ENCODE data around the gene HS3ST3A1. TPM values are rescaled to one million over a fixed set of nuclear protein-coding genes. Genes with fewer than 3 reads are reported as not detected.
A peak's percentile ranks its signal among the peaks of the same experiment; 100 is the strongest.

HS3ST3A1 gene
- total and polyA plus RNA-seq, 12 donors = 0.12 to 4.1 (median 1.6) TPM; not detected in 1

- intact Hi-C loops (cut with DNase I) = no loop called here
- no peak for ATAC-seq
- WGBS, 2 donors = 84 to 91% methylated on average over 1 of the region's 1 CpG
These were observed 79.0 kb downstream of the HS3ST3A1 start for GRCh38 chr17:13522749-13523148.

GRCh38 chr17:13521784-13522183, 79.9 kb downstream of the HS3ST3A1 start:
- H3K27me3 ChIP-seq = peaks cover 0 to 4% (median 0%) of the 10 kb centered on the region in 7 donors
- H3K36me3 ChIP-seq = no peaks in the 10 kb centered on the region
- no peak for ATAC-seq
- no peak overlapping the region for H3K4me3 ChIP-seq
- no peak overlapping the region for H3K27ac ChIP-seq
- intact Hi-C loops (cut with DNase I) = no loop called here
- 73 to 79% methylated on average over 4 of the region's 4 CpGs for WGBS, 2 donors
- no peaks in the 10 kb centered on the region for H3K4me1 ChIP-seq
- H3K9me3 ChIP-seq = peaks cover 0 to 3% (median 0%) of the 10 kb centered on the region in 11 donors
- no peak for DNase-seq
- no peak for TF ChIP-seq CTCF (IDR thresholded peaks at IDR 0.05)

More at GRCh38 chr17:13522749-13523148, 79.0 kb downstream of the HS3ST3A1 start:
- DNase-seq = no peak
- Histone ChIP-seq H3K36me3 (no peaks in the 10 kb centered on the region), H3K9me3 (peaks cover 0 to 3% (median 0%) of the 10 kb centered on the region in 11 donors), H3K4me3 (no peak overlapping the region), H3K27me3 (peaks cover 0 to 4% (median 0%) of the 10 kb centered on the region in 7 donors), H3K27ac (no peak overlapping the region), H3K4me1 (no peaks in the 10 kb centered on the region)
- TF ChIP-seq CTCF (IDR thresholded peaks at IDR 0.05) = no peak

GRCh38 chr17:13520899-13521572, 80.7 kb downstream of the HS3ST3A1 start:
- intact Hi-C loops (cut with DNase I) = no loop called here
- TF ChIP-seq CTCF (IDR thresholded peaks at IDR 0.05) = no peak
- no peaks in the 10 kb centered on the region for H3K36me3 ChIP-seq
- ATAC-seq (no peak), DNase-seq (no peak)
- H3K4me3 ChIP-seq = no peak overlapping the region
- 82 to 87% methylated on average over 6 of the region's 6 CpGs for WGBS, 2 donors
- no peaks in the 10 kb centered on the region for H3K4me1 ChIP-seq
- peaks cover 0 to 4% (median 0%) of the 10 kb centered on the region in 7 donors for H3K27me3 ChIP-seq
- no peak overlapping the region for H3K27ac ChIP-seq
- H3K9me3 ChIP-seq = peaks cover 0 to 3% (median 0%) of the 10 kb centered on the region in 11 donors

- no peaks in the 10 kb centered on the region for H3K36me3 ChIP-seq
- DNase-seq (no peak), ATAC-seq (peak in 1 of 8 donors; percentile 58)
- no peak for TF ChIP-seq CTCF (IDR thresholded peaks at IDR 0.05)
- peaks cover 0 to 3% (median 0%) of the 10 kb centered on the region in 11 donors for H3K9me3 ChIP-seq
- H3K27me3 ChIP-seq = no peaks in the 10 kb centered on the region
- H3K4me1 ChIP-seq = no peaks in the 10 kb centered on the region
- no peak overlapping the region for H3K4me3 ChIP-seq
- intact Hi-C loops (cut with DNase I) = no loop called here
- no peak overlapping the region for H3K27ac ChIP-seq
- 74 to 88% methylated on average over 2 of the region's 2 CpGs for WGBS, 2 donors
These were observed 83.3 kb downstream of the HS3ST3A1 start for GRCh38 chr17:13518261-13519000.

Measured in heart right ventricle (tissue), 16 donors.